ENCODE data around the gene COBL. TPM values are rescaled to one million over a fixed set of nuclear protein-coding genes. Genes with fewer than 3 reads are reported as not detected.

Gene COBL
- total RNA-seq, 1 experiment from 2014 or later = 52.3 TPM

GRCh38 chr7:51242007-51242691 lies 74.5 kb downstream of the COBL start:
- Mint-ChIP-seq H3K4me1 (peaks cover 39 to 43% of the 10 kb centered on the region in 2 experiments), H3K36me3 (ENCODE audit: insufficient read depth in 1 of 3, low read depth in 3 of 3) (peaks cover 0 to 3% (median 0%) of the 10 kb centered on the region in 3 experiments; a peak in 1 of 7 replicates), H3K9me3 (no peaks in the 10 kb centered on the region), H3K27ac (peak overlapping the region in 2 of 3 experiments; percentile 58 to 74; a peak in 2 of 7 replicates), H3K4me3 (no peak overlapping the region), H3K27me3 (ENCODE audit: low read depth) (no peaks in the 10 kb centered on the region)
- no peak overlapping the region for H3K4me2 ChIP-seq (ENCODE audit: insufficient read depth, insufficient read length, low read length)
- H3K14ac ChIP-seq (ENCODE audit: insufficient read depth, low read length) = no peak overlapping the region
- H3K56ac ChIP-seq (ENCODE audit: insufficient read length, low read depth, low read length) = no peak overlapping the region
- no peaks in the 10 kb centered on the region; the same call in 1 of the 2 replicates for H3K4me1 ChIP-seq (ENCODE audit: insufficient read depth, low read length)
- H3K9me3 ChIP-seq (ENCODE audit: control insufficient read depth, low read depth, low read length) = no peaks in the 10 kb centered on the region
- no peak overlapping the region for H2AK5ac ChIP-seq (ENCODE audit: insufficient read length, low read length)
- H2BK120ac ChIP-seq (ENCODE audit: low read depth, low read length, poor library complexity, severe bottlenecking) = no peak overlapping the region
- H2BK15ac ChIP-seq (ENCODE audit: low read depth, low read length) = no peak overlapping the region
- H4K8ac ChIP-seq (replicated peaks; ENCODE audit: insufficient read length, low read depth, low read length) = no peak overlapping the region
- H4K20me1 ChIP-seq (ENCODE audit: control insufficient read depth, insufficient read depth, insufficient read length) = no peaks in the 10 kb centered on the region
- no peak overlapping the region for H4K91ac ChIP-seq (ENCODE audit: insufficient read length, low read depth, low read length)
- no peaks in the 10 kb centered on the region for H3K27me3 ChIP-seq (ENCODE audit: insufficient read depth, low read length)
- H3K23me2 ChIP-seq (ENCODE audit: insufficient read length, low read depth, low read length, poor library complexity, severe bottlenecking) = no peaks in the 10 kb centered on the region
- H2BK20ac ChIP-seq (ENCODE audit: low read depth, low read length, poor library complexity, severe bottlenecking) = no peak overlapping the region
- H3T11ph ChIP-seq (ENCODE audit: low read length) = no peak overlapping the region
- no CpG with 5 or more reads among the region's 5 CpGs for WGBS (ENCODE audit: extremely low coverage, insufficient read length, low lambda C conversion rate)
- H3K4ac ChIP-seq (ENCODE audit: low read depth, low read length) = no peak overlapping the region
- no peak overlapping the region for H3K23ac ChIP-seq (ENCODE audit: insufficient read length, low read depth, low read length)
- no peak overlapping the region for H2BK5ac ChIP-seq (ENCODE audit: insufficient read length, low read length)
- H3K79me2 ChIP-seq (ENCODE audit: insufficient read depth, low read length) = no peaks in the 10 kb centered on the region; the same call in 1 of the 2 replicates
- no peak overlapping the region for H3K9ac ChIP-seq (ENCODE audit: extremely low read depth, insufficient read length, low read length)
- H2AFZ ChIP-seq (ENCODE audit: low read length) = no peak overlapping the region
- H3K18ac ChIP-seq (ENCODE audit: insufficient read length, low read depth, low read length) = no peak overlapping the region
- no peak overlapping the region for H3K27ac ChIP-seq (ENCODE audit: insufficient read length, low read depth, low read length)
- TF ChIP-seq, protein P1, sequence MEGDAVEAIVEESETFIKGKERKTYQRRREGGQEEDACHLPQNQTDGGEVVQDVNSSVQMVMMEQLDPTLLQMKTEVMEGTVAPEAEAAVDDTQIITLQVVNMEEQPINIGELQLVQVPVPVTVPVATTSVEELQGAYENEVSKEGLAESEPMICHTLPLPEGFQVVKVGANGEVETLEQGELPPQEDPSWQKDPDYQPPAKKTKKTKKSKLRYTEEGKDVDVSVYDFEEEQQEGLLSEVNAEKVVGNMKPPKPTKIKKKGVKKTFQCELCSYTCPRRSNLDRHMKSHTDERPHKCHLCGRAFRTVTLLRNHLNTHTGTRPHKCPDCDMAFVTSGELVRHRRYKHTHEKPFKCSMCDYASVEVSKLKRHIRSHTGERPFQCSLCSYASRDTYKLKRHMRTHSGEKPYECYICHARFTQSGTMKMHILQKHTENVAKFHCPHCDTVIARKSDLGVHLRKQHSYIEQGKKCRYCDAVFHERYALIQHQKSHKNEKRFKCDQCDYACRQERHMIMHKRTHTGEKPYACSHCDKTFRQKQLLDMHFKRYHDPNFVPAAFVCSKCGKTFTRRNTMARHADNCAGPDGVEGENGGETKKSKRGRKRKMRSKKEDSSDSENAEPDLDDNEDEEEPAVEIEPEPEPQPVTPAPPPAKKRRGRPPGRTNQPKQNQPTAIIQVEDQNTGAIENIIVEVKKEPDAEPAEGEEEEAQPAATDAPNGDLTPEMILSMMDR (conservative IDR thresholded peaks at IDR 0.05) = no peak
- peaks cover 5% of the 10 kb centered on the region for H3K79me1 ChIP-seq (ENCODE audit: insufficient read depth, low read depth, low read length, poor library complexity, severe bottlenecking)
- H2BK12ac ChIP-seq (ENCODE audit: insufficient read length, low read depth, low read length) = no peak overlapping the region
- H4K5ac ChIP-seq (ENCODE audit: insufficient read length, low read depth, low read length) = no peak overlapping the region
- no peak for DNase-seq

Data from H9 (cell line).